ENCODE measurements around the gene CCND1. TPM values are rescaled to one million over a fixed set of nuclear protein-coding genes. Genes with fewer than 3 reads are reported as not detected.

CCND1 gene
- total RNA-seq, 1 experiment from 2014 or later = 372 TPM

GRCh38 chr11:69660001-69660500 is 19.1 kb downstream of the CCND1 start:
- no peak overlapping the region for H2BK12ac ChIP-seq (ENCODE audit: insufficient read length, low read depth, low read length)
- Mint-ChIP-seq H3K9me3 (no peaks in the 10 kb centered on the region), H3K27me3 (ENCODE audit: low read depth) (no peaks in the 10 kb centered on the region), H3K4me1 (peaks cover 40 to 44% of the 10 kb centered on the region in 2 experiments), H3K27ac (peak overlapping the region in 1 of 3 experiments; percentile 66; a peak in 1 of 7 replicates), H3K36me3 (ENCODE audit: insufficient read depth in 1 of 3, low read depth in 3 of 3) (peaks cover 10 to 17% (median 16%) of the 10 kb centered on the region in 3 experiments; a peak in 6 of 7 replicates), H3K4me3 (no peak overlapping the region)
- no peaks in the 10 kb centered on the region for H3K79me1 ChIP-seq (ENCODE audit: insufficient read depth, low read depth, low read length, poor library complexity, severe bottlenecking)
- no peaks in the 10 kb centered on the region for H3K9me3 ChIP-seq (ENCODE audit: control insufficient read depth, low read depth, low read length)
- TF ChIP-seq CTCF (conservative IDR thresholded peaks at IDR 0.05) = no peak
- H3K27ac ChIP-seq (ENCODE audit: insufficient read length, low read depth, low read length) = no peak overlapping the region
- no peak for DNase-seq
- H2BK20ac ChIP-seq (ENCODE audit: low read depth, low read length, poor library complexity, severe bottlenecking) = no peak overlapping the region
- no peak overlapping the region for H4K8ac ChIP-seq (replicated peaks; ENCODE audit: insufficient read length, low read depth, low read length)
- no peak overlapping the region for H3K4ac ChIP-seq (ENCODE audit: low read depth, low read length)
- H4K20me1 ChIP-seq (ENCODE audit: control insufficient read depth, insufficient read depth, insufficient read length) = no peaks in the 10 kb centered on the region
- no CpG with 5 or more reads among the region's 4 CpGs for WGBS (ENCODE audit: extremely low coverage, insufficient read length, low lambda C conversion rate)
- H2BK15ac ChIP-seq (ENCODE audit: low read depth, low read length) = no peak overlapping the region
- H2AK5ac ChIP-seq (ENCODE audit: insufficient read length, low read length) = no peak overlapping the region
- no peak overlapping the region for H3K9ac ChIP-seq (ENCODE audit: extremely low read depth, insufficient read length, low read length)
- H3K23me2 ChIP-seq (ENCODE audit: insufficient read length, low read depth, low read length, poor library complexity, severe bottlenecking) = no peaks in the 10 kb centered on the region
- H3K18ac ChIP-seq (ENCODE audit: insufficient read length, low read depth, low read length) = no peak overlapping the region
- no peak overlapping the region for H3K56ac ChIP-seq (ENCODE audit: insufficient read length, low read depth, low read length)
- no peak overlapping the region for H3K23ac ChIP-seq (ENCODE audit: insufficient read length, low read depth, low read length)
- H3K4me2 ChIP-seq (ENCODE audit: insufficient read depth, insufficient read length, low read length) = no peak overlapping the region
- no peak overlapping the region for H3T11ph ChIP-seq (ENCODE audit: low read length)
- no peak overlapping the region for H4K5ac ChIP-seq (ENCODE audit: insufficient read length, low read depth, low read length)
- H3K14ac ChIP-seq (ENCODE audit: insufficient read depth, low read length) = no peak overlapping the region
- H2BK120ac ChIP-seq (ENCODE audit: low read depth, low read length, poor library complexity, severe bottlenecking) = no peak overlapping the region
- H3K27me3 ChIP-seq (ENCODE audit: insufficient read depth, low read length) = no peaks in the 10 kb centered on the region
- H3K79me2 ChIP-seq (ENCODE audit: insufficient read depth, low read length) = no peaks in the 10 kb centered on the region
- no peak overlapping the region for H2AFZ ChIP-seq (ENCODE audit: low read length)
- H3K4me1 ChIP-seq (ENCODE audit: insufficient read depth, low read length) = no peaks in the 10 kb centered on the region
- H2BK5ac ChIP-seq (ENCODE audit: insufficient read length, low read length) = no peak overlapping the region
- H4K91ac ChIP-seq (ENCODE audit: insufficient read length, low read depth, low read length) = no peak overlapping the region
